SK-N-DZ (cell line): ENCODE results near the gene CDH26. TPM values are rescaled to one million over a fixed set of nuclear protein-coding genes. Genes with fewer than 3 reads are reported as not detected.

Source experiments
- DNase-seq: peaks from one replicate; pipeline ENCODE4 v3.0.0-alpha.2; 2015; ENCODE audit warnings: low spot score
- polyA plus RNA-seq, 2 experiments: library from polyadenylated mRNA; depleted of rRNA; stranded (reverse); fragments of >200 nt; gene quantifications; 2 replicates each; pipeline ENCODE4 v1.2.3, GENCODE V29; 2014

Gene CDH26
- polyA plus RNA-seq (2014; cell fraction: cytosol; rRNA removed): 0.09 TPM in 1 of 2 replicates, not detected in the other
- 0.28 and 2.9 TPM in 2 replicates for polyA plus RNA-seq (2014; cell fraction: nucleus; rRNA removed)

DNA sequence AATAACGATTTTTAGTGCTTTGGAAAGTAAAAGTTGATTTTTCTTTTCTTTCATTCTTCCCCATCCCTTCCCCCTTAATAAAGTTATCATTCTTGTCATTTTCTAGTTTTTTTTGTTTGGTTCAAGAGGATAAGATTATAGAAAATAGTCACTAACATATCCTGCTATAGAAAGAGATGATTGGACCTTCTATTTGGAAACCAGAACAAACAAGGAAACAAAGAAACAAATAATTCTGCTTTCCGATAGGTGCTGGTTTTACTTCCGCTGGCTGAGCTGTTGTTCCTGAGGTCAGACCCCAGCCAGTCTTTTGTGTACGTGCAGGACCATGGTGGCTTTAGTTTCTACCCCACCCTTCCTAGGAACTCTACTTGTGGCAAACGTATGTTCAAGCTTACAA lies at the start of gene CDH26:
CDH26 (plus strand) TSS at position 301 of the 400 bp plus-strand sequence. CDS start 304 bp downstream, outside the sequence.
- DNase-seq: no peak

- DNase-seq: no peak
These were observed 49.4 kb upstream of the CDH26 start for GRCh38 chr20:59908855-59909254.

DNA sequence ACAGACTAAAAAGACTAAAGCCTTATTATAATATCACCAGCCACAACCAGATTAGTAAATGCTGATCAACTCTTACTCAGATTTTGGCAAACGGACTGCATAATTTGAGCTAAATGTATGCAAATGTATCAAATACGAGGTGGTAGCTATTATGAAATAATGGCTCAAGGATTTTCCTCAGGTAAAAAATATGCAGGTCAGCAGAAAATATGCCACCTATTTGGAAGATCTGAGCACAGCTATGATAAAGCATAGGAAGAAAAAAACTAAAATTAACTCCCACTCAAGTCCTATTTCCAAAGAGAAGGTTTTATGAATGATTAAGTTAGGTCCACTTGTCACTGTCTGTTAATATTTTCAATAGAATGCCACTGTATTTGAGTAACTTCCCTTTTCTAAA lies 47.2 kb upstream of the CDH26 start:
- DNase-seq: no peak

GRCh38 chr20:59912609-59913008 lies 45.6 kb upstream of the CDH26 start:
- DNase-seq: no peak

- DNase-seq: no peak
These were observed 37.3 kb upstream of the CDH26 start for GRCh38 chr20:59920944-59921343.

GRCh38 chr20:59923514-59923913 lies 34.7 kb upstream of the CDH26 start:
- DNase-seq: no peak

DNA sequence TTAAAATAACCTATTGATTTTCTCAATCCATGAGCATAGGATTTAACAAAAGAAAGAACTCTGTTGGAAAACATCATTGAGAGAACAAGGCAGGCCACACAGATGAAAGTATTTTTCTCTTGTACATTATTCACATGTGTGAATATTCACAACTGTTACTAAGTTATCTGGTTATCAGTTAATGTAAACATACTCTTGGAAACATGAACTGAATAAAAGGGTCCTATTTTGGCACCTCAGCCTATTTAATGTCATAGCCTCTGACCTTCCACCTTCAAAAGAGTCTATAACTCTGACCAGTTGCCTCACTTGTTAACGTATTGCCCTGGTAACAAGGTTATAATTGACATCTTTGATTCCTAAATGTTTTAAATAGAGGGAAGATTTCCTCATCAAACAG lies 32.9 kb upstream of the CDH26 start:
- DNase-seq: no peak

- DNase-seq: no peak
These were observed 32.3 kb upstream of the CDH26 start for GRCh38 chr20:59925899-59926298.

DNA sequence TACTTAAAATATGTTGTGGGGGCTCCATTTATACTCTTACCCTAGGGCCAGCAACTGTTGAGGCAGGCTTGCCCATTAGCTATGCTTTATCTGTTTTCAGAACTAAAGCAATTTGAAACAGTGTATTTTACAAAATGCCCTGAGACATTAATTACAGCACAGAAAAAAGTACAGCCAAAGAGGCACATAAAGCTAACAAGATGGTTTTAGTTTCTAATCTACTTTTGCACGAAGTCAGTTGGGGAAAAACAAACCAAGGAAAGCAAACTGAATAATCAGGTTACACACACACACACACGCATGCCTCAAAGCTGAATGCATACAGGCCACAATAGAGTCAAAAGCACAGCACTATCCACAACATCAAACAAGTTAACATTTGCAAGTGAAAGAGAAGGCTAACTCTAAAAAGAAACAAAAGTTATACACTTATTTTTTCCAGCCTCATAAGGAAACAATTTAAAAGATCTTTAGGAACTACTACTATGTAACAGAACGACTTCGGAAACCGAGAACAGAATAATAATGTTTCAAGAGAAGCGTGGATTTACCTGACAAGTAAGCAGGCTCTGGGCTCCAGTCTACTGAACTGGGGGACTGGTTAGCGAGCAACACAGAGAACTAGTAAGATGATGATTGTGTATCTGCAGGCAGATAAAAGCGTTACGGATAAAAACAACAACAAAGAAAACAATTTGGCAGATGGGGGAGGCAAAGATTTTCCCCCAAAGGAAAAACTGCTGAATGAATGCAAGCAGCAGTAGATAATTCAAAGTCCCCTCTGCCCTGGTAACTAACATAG lies 26.5 kb upstream of the CDH26 start:
- DNase-seq: no peak

DNA sequence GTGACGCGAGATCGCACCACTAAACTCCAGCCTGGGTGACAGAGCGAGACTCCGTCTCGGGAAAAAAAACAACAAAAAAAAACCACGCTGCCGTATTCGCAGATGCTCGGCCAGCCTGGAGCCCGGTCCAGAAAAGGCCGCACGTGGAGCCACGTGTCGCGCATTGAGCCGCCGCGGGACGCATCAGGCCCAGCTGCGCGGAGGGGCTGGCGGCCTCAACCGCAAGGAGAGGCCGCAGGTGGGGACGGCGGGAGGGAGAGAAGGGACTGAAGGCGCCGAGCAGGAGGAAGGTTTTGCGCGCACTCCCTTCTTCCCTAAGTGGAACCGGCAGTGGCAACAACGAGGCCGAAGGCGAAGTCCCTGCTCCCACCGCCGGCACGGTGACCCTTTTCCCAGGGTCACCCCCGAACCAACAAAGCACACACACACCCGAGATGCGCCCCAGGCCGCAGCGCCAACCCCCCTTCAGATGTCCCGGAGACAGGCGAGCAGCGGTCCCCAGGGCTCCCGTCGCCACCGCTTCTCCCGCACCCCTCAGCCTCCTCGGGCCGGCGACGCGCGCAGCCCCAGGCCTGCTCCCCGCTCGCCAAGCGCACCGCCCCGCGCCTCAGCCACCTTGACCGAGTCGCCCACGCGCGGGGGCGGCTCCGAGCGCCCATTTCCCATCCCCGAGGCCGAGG lies 25.5 kb upstream of the CDH26 start:
- no peak for DNase-seq

DNA sequence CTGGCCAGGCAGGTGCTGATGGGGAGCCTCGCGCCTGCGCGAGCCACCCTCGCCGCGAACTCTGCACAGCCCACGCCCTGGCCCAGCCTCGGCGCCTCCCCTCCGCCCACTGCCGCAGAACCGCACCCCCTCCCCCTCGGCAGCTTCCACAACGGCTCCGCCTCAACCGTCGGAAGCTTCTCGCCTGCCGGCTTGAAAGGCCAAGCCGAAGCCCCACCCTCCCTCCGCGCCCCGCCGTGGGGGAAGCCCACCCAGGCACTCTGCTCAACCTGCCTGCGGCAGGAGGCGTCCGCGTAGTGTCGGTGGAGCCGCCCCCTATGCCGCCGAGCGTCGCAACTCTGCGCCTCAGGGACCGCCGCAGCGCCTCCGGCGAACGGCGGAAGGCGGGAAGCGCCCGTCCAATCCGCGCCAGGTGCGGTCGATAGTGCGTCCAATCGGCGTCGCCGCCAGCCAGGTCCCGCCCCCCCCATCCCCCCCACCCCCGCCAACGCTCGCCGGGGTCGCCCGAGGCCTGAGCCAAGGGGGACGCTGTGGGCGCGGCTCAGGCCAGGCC lies 24.9 kb upstream of the CDH26 start, which contains the start of gene SYCP2:
SYCP2 (minus strand) TSS at position 342 of the 553 bp plus-strand sequence. CDS start 11,224 bp downstream, outside the sequence.
- DNase-seq: no peak

- DNase-seq: no peak
These were observed 24.2 kb upstream of the CDH26 start for GRCh38 chr20:59933849-59934585.

- no peak for DNase-seq
These were observed 22.6 kb upstream of the CDH26 start for GRCh38 chr20:59935457-59936185.

- DNase-seq: no peak
These were observed 21.8 kb upstream of the CDH26 start for GRCh38 chr20:59936409-59936808.

- DNase-seq: no peak
These were observed 21.1 kb upstream of the CDH26 start for GRCh38 chr20:59937150-59937549.

GRCh38 chr20:59938221-59938620 lies 20.0 kb upstream of the CDH26 start:
- DNase-seq: no peak

GRCh38 chr20:59938696-59939051 lies 19.5 kb upstream of the CDH26 start:
- no peak for DNase-seq

- DNase-seq: no peak
These were observed 19.0 kb upstream of the CDH26 start for GRCh38 chr20:59939052-59939878.

GRCh38 chr20:59939879-59940128 lies 18.4 kb upstream of the CDH26 start:
- no peak for DNase-seq

GRCh38 chr20:59940129-59940955 lies 17.9 kb upstream of the CDH26 start, which contains the start of the genes FAM217B and PPP1R3D:
Gene FAM217B, plus strand, starts transcription at chr20:59940389. Its CDS starts 3,555 bp downstream, at chr20:59943944.
Gene PPP1R3D, minus strand, starts transcription at chr20:59940305. Its CDS starts 374 bp downstream, at chr20:59939931.
- peak; percentile 95 for DNase-seq
